Thyroid gland (tissue), 4 donors: ENCODE results near the gene YARS1. TPM values are rescaled to one million over a fixed set of nuclear protein-coding genes. Genes with fewer than 3 reads are reported as not detected.

ENCODE experiments used
- DNase-seq, 2 donors: peaks; one replicate each; pipeline ENCODE4 v3.0.0-alpha.2; 2019
- H3K27ac ChIP-seq, 3 donors: fragments of 200-600 bp; sonication (generic); 1 replicate in 2 of 3; 2 replicates in 1 of 3; pipeline ENCODE4 v1.5.1; 2016 to 2019; ENCODE audit warnings: mild to moderate bottlenecking in 1 of 3, moderate library complexity in 1 of 3
- H3K27me3 ChIP-seq: fragments of 200-600 bp; sonication (generic); one replicate; pipeline ENCODE4 v1.5.1; 2019
- H3K36me3 ChIP-seq, 2 donors: fragments of 200-600 bp; sonication (generic); one replicate each; pipeline ENCODE4 v1.5.1; 2016 to 2019
- H3K4me1 ChIP-seq, 2 donors: fragments of 200-600 bp; sonication (generic); one replicate each; pipeline ENCODE4 v1.5.1; 2017 to 2019
- H3K4me3 ChIP-seq, 3 donors: fragments of 200-600 bp; sonication (generic); replicated peaks in 1 of 3; 1 replicate in 2 of 3; 2 replicates in 1 of 3; pipeline ENCODE4 v1.5.1; 2016; ENCODE audit warnings: mild to moderate bottlenecking in 1 of 3
- H3K9me3 ChIP-seq: fragments of 200-600 bp; sonication (generic); one replicate; pipeline ENCODE4 v1.5.1; 2017
- CTCF ChIP-seq, 6 experiments: fragments of 200-600 bp in 3 of 6; fragments of 450-650 bp in 3 of 6; sonication (generic) in 3 of 6; IDR thresholded peaks; one replicate each; pipeline ENCODE4 v1.5.1; 2016 to 2019; ENCODE audit warnings: antibody characterized with exemption in 6 of 6, mild to moderate bottlenecking in 2 of 6, inconsistent platforms in 1 of 6, moderate library complexity in 1 of 6
- POLR2A ChIP-seq, 2 donors: fragments of 450-650 bp; IDR thresholded peaks; one replicate each; pipeline ENCODE4 v1.6.1; 2017; ENCODE audit warnings: antibody characterized with exemption in 2 of 2, mild to moderate bottlenecking in 2 of 2, moderate library complexity in 1 of 2
- WGBS, 2 donors: methylation state at CpG; one replicate each; pipeline ENCODE4 v1.1.5; 2017; 5-methylcytosine and 5-hydroxymethylcytosine counted together
- intact Hi-C: fragments of 100-400 bp; cut with DNase I; formaldehyde crosslinking; loops from one replicate; pipeline ENCODE4 v1.15.1; 2023
- total RNA-seq, 4 donors: library from RNA; depleted of rRNA; stranded (reverse); fragments of >200 nt; gene quantifications; one replicate each; pipeline ENCODE4 v1.2.3, GENCODE V29; 2016

Gene YARS1
- total RNA-seq, 4 donors from 2014 or later: 42.8 to 76.0 (median 50.3) TPM

DNA sequence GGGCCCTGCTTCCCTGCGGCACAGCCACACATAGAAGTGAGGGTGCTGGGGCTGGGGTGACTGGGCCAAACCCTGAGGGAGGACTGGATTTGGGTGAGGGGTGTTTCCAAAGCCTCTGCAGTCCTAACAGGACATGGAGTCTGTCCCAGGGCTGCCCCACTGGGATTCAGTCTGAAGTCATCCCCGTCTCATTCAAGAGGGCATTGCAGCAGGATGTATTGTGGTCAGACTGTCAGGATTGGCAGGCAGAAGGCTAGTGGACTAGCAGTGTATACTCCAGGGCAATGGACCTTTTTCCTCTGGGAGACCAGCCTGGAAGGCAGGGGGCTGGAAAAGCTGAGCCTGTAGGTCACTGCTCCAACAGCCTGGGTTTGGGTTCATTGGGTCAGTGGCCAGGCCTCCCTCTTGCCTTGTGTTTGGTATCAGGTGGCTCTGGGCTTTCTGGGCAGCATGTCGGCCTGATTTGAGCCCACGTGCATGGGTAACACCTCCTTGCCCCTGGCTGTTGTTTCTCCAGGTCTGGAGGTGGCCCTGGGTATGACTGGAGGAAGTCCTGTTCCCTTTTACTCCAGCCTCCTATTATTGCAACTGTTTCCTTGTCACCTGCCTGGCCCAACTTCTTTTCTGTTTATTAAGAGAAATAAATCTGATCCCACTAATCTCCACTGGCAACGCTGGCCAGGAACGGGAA is 73.6 kb downstream of the YARS1 start:
- 28 to 38% methylated on average over 6 of the region's 6 CpGs for WGBS, 2 donors
- peak in 1 of 2 donors; percentile 32 for DNase-seq
- Histone ChIP-seq H3K4me3 (no peak overlapping the region), H3K27ac (peak overlapping the region; percentile 97 to 99 (median 98)), H3K9me3 (no peaks in the 10 kb centered on the region), H3K4me1 (peaks cover 36 to 49% of the 10 kb centered on the region in 2 donors), H3K36me3 (no peaks in the 10 kb centered on the region), H3K27me3 (no peaks in the 10 kb centered on the region)
- intact Hi-C loops: no loop called here
- TF ChIP-seq CTCF (IDR thresholded peaks at IDR 0.05): no peak
- TF ChIP-seq POLR2A (IDR thresholded peaks at IDR 0.05): peak in 1 of 2 donors; percentile 2

- no peaks in the 10 kb centered on the region for H3K36me3 ChIP-seq
- peak overlapping the region; percentile 97 to 99 (median 98) for H3K27ac ChIP-seq
- 56 to 64% methylated on average over 4 of the region's 4 CpGs for WGBS, 2 donors
- no peak for TF ChIP-seq CTCF (IDR thresholded peaks at IDR 0.05)
- TF ChIP-seq POLR2A (IDR thresholded peaks at IDR 0.05): no peak
- no peaks in the 10 kb centered on the region for H3K27me3 ChIP-seq
- intact Hi-C loops: no loop called here
- no peaks in the 10 kb centered on the region for H3K9me3 ChIP-seq
- DNase-seq: peak in 1 of 2 donors; percentile 30
- H3K4me3 ChIP-seq: peak overlapping the region in 1 of 3 donors; percentile 91
- peaks cover 36 to 49% of the 10 kb centered on the region in 2 donors for H3K4me1 ChIP-seq
These were observed 74.2 kb downstream of the YARS1 start for GRCh38 chr1:32742956-32743355.

- intact Hi-C loops: no loop called here
- Histone ChIP-seq H3K27me3 (no peaks in the 10 kb centered on the region), H3K27ac (peak overlapping the region; percentile 97 to 99 (median 98)), H3K4me3 (peak overlapping the region; percentile 64 to 91 (median 89)), H3K9me3 (no peaks in the 10 kb centered on the region), H3K4me1 (peaks cover 36 to 49% of the 10 kb centered on the region in 2 donors), H3K36me3 (no peaks in the 10 kb centered on the region)
- no peak for TF ChIP-seq CTCF (IDR thresholded peaks at IDR 0.05)
- TF ChIP-seq POLR2A (IDR thresholded peaks at IDR 0.05): peak in 1 of 2 donors; percentile 31
- 35 to 69% methylated on average over 4 to 6 of the region's 28 CpGs for WGBS, 2 donors
- peak; percentile 49 to 57 for DNase-seq
These were observed 74.8 kb downstream of the YARS1 start for GRCh38 chr1:32742199-32742947.

GRCh38 chr1:32741413-32742198 is 75.6 kb downstream of the YARS1 start:
- Histone ChIP-seq H3K36me3 (no peaks in the 10 kb centered on the region), H3K27me3 (no peaks in the 10 kb centered on the region), H3K27ac (peak overlapping the region; percentile 97 to 99 (median 98)), H3K4me3 (peak overlapping the region; percentile 89 to 91 (median 90)), H3K4me1 (peaks cover 36 to 49% of the 10 kb centered on the region in 2 donors), H3K9me3 (no peaks in the 10 kb centered on the region)
- DNase-seq: peak; percentile 29 to 40
- intact Hi-C loops: no loop called here
- 1% methylated on average over 10 to 19 of the region's 103 CpGs for WGBS, 2 donors
- TF ChIP-seq CTCF (IDR thresholded peaks at IDR 0.05): peak in 4 of 6 experiments; percentile 5 to 46 (median 26)
- TF ChIP-seq POLR2A (IDR thresholded peaks at IDR 0.05): peak in 1 of 2 donors; percentile 44
